Natural killer cell treated with Interleukin-12 subunit alpha and Interleukin-12 subunit beta and Interleukin-15 and Interleukin-18, amount 100 ng/mL, for 72 hours (primary cell): ENCODE results near the gene FRMPD4. TPM values are rescaled to one million over a fixed set of nuclear protein-coding genes. Genes with fewer than 3 reads are reported as not detected.
"Not testable (repeated sequence)": the region's sequence is repeated elsewhere in the genome, so short reads cannot be mapped to it uniquely, and the experiment has no call there.

Source experiments
- ATAC-seq, 2 donors: fragments of 150-1000 bp; cut with Tn5 transposase in 1 of 2; sonication (Bioruptor Pico), chemical (Tn5 transposase) in 1 of 2; 2 replicates each; pipeline ENCODE4 v1.10.0; 2021
- DNase-seq: peaks from one replicate; pipeline ENCODE4 v3.0.0; 2022; ENCODE audit warnings: low spot score
- H3K27ac Mint-ChIP-seq, 2 donors: 1 replicate in 1 of 2; 2 replicates in 1 of 2; pipeline ENCODE4 v1.8.0; 2022; ENCODE audit warnings: mixed read lengths in 2 of 2, mild to moderate bottlenecking in 1 of 2, moderate library complexity in 1 of 2
- H3K27me3 Mint-ChIP-seq, 2 donors: 1 replicate in 1 of 2; 2 replicates in 1 of 2; pipeline ENCODE4 v1.8.0; 2022; ENCODE audit warnings: mixed read lengths in 2 of 2
- H3K36me3 Mint-ChIP-seq: one replicate; pipeline ENCODE4 v1.8.0; 2022; ENCODE audit warnings: mixed read lengths
- H3K4me1 Mint-ChIP-seq, 2 donors: 1 replicate in 1 of 2; 2 replicates in 1 of 2; pipeline ENCODE4 v1.8.0; 2022; ENCODE audit warnings: low read depth in 2 of 2, mixed read lengths in 2 of 2, mild to moderate bottlenecking in 1 of 2
- H3K4me3 Mint-ChIP-seq: one replicate; pipeline ENCODE4 v1.8.0; 2022; ENCODE audit warnings: mixed read lengths
- H3K9me3 Mint-ChIP-seq: 2 replicates; pipeline ENCODE4 v1.8.0; 2022; ENCODE audit warnings: mixed read lengths
- total RNA-seq, 2 donors: library from RNA; stranded (reverse); gene quantifications; one replicate each; pipeline ENCODE4 v1.2.3, GENCODE V29; 2022

FRMPD4 gene
- total RNA-seq, 2 donors from 2014 or later, result not detected

- ATAC-seq (no peak), DNase-seq (no peak)
- Mint-ChIP-seq H3K9me3 (no peaks in the 10 kb centered on the region), H3K4me3 (no peak overlapping the region), H3K4me1 (no peaks in the 10 kb centered on the region), H3K27me3 (no peaks in the 10 kb centered on the region), H3K36me3 (no peaks in the 10 kb centered on the region), H3K27ac (no peak overlapping the region)
Observed at GRCh38 chrX:12159799-12160198, 21.5 kb downstream of the FRMPD4 start.

DNA sequence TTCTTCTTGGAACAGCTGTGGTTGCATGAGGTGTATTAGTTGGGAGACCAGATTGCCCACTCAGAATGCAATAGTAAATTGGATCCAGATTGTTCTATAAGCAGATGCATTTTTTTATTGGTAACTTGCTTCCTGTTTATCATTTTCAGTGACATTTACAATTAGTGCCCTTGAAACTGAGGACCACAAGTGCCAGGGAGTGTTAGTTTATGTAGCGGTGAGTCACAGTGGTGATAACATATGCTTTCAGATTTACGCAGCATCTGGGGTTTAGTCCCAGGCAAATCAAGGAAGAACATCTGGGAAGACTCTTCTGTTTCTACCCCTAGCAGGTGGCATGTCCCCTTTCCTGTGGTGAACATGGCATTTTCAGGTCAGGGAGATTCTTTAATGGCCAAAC is 24.1 kb downstream of the FRMPD4 start:
- H3K9me3 Mint-ChIP-seq, result peaks cover 5% of the 10 kb centered on the region
- ATAC-seq, result no peak
- H3K27me3 Mint-ChIP-seq, result no peaks in the 10 kb centered on the region
- H3K4me1 Mint-ChIP-seq, result no peaks in the 10 kb centered on the region
- H3K4me3 Mint-ChIP-seq, result no peak overlapping the region
- DNase-seq, result no peak
- no peak overlapping the region for H3K27ac Mint-ChIP-seq
- H3K36me3 Mint-ChIP-seq, result no peaks in the 10 kb centered on the region

DNA sequence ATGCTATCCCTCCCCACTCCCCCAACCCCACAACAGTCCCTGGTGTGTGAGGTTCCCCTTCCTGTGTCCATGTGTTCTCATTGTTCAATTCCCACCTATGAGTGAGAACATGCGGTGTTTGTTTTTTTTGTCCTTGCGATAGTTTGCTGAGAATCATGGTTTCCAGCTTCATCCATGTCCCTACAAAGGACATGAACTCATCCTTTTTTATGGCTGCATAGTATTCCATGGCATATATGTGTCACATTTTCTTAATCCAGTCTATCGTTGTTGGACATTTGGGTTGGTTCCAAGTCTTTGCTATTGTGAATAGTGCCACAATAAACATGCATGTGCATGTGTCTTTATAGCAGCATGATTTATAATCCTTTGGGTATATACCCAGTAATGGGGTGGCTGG is 25.9 kb downstream of the FRMPD4 start:
- not testable (repeated sequence) for H3K27me3 Mint-ChIP-seq, H3K36me3 Mint-ChIP-seq, DNase-seq, H3K9me3 Mint-ChIP-seq, H3K4me1 Mint-ChIP-seq, ATAC-seq, H3K27ac Mint-ChIP-seq, H3K4me3 Mint-ChIP-seq

DNA sequence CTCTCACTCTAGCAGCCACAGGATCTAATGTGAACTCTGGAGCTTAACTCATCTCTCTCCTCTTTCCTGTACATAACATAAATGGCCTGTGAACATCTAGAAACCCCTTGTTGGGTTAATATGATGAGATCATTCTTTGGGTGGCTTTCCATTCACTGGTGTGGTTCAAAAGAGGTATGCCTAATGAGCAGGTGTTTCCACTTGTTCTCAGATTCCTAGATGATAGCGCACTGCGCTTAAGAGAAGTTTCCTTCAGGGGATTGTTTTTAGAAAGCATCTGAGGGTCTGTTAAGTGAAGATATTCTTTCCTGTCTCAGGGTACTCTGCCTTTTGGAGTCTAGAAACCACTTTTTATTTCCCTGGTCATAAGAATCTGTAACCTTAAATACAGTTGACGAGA is 32.5 kb downstream of the FRMPD4 start:
- DNase-seq, result no peak
- Mint-ChIP-seq H3K36me3 (no peaks in the 10 kb centered on the region), H3K9me3 (peaks cover 9% of the 10 kb centered on the region), H3K27ac (no peak overlapping the region), H3K4me1 (no peaks in the 10 kb centered on the region), H3K4me3 (no peak overlapping the region), H3K27me3 (no peaks in the 10 kb centered on the region)
- ATAC-seq, result no peak

DNA sequence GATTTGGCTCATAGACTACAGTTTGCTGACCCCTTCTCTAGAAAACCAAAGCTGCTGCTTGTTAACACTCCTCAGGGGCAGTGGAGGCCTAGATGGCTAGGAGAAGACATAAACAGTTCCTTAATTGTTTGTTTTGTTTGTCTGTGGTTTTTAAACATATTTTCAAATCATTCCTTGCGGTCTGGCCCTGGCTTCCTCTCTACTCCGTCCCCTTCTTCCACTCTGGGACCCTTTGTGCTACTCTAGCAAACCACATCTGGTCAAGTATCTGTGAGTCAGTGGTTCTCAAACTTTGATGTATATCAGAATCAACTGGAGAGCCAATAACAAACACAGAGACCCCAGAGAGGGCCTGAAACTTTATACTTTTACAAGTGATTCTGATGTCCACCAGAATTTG is 36.1 kb downstream of the FRMPD4 start:
- Mint-ChIP-seq H3K9me3 (peaks cover 4% of the 10 kb centered on the region), H3K4me1 (no peaks in the 10 kb centered on the region), H3K27ac (no peak overlapping the region), H3K27me3 (no peaks in the 10 kb centered on the region), H3K36me3 (no peaks in the 10 kb centered on the region), H3K4me3 (no peak overlapping the region)
- DNase-seq (no peak), ATAC-seq (no peak)

- no peak for ATAC-seq
- H3K4me3 Mint-ChIP-seq, result no peak overlapping the region
- H3K9me3 Mint-ChIP-seq, result peaks cover 5% of the 10 kb centered on the region
- no peaks in the 10 kb centered on the region for H3K36me3 Mint-ChIP-seq
- no peak for DNase-seq
- no peaks in the 10 kb centered on the region for H3K4me1 Mint-ChIP-seq
- no peak overlapping the region for H3K27ac Mint-ChIP-seq
- no peaks in the 10 kb centered on the region for H3K27me3 Mint-ChIP-seq
Observed at GRCh38 chrX:12197030-12197429, 58.8 kb downstream of the FRMPD4 start.

GRCh38 chrX:12206413-12206812 is 68.1 kb downstream of the FRMPD4 start:
- Mint-ChIP-seq H3K9me3 (peaks cover 4% of the 10 kb centered on the region), H3K36me3 (no peaks in the 10 kb centered on the region), H3K4me1 (no peaks in the 10 kb centered on the region), H3K27ac (no peak overlapping the region), H3K4me3 (no peak overlapping the region), H3K27me3 (peaks cover 0 to 3% of the 10 kb centered on the region in 2 donors)
- DNase-seq (no peak), ATAC-seq (no peak)

DNA sequence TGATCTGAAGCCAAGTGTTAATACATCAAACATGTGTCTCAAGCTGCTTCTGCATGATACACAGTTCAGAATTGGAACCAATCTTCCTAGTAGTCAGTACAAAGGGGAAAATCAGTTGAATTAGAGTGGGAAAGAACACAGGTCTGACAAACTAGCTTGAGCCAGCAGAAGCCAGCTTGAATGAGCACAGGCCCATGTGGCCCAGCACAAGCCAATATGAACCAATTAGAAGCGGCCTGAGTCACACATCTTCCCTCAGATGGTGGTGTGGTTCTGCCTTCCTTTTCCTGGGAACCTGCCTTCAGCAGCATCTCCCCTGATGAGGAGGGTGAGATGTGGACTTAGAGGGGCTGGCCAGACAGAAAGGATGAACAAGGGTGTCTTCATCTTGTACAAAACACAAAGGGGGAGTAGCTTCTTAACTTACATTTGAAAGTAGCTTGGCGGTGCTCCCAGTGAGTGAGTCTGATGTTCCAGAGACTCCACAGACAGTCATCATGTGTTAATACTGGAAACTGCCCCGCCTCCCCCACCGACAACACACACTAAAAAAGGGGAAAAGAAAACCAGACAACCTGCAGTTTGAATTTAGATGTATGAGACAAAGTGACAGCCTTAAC is 72.0 kb downstream of the FRMPD4 start:
- DNase-seq (no peak), ATAC-seq (no peak)
- no peaks in the 10 kb centered on the region for H3K27me3 Mint-ChIP-seq
- H3K36me3 Mint-ChIP-seq, result no peaks in the 10 kb centered on the region
- H3K4me1 Mint-ChIP-seq, result no peaks in the 10 kb centered on the region
- H3K9me3 Mint-ChIP-seq, result no peaks in the 10 kb centered on the region
- H3K4me3 Mint-ChIP-seq, result no peak overlapping the region
- H3K27ac Mint-ChIP-seq, result no peak overlapping the region

- Mint-ChIP-seq H3K4me1 (no peaks in the 10 kb centered on the region), H3K36me3 (no peaks in the 10 kb centered on the region), H3K27me3 (no peaks in the 10 kb centered on the region), H3K4me3 (no peak overlapping the region), H3K27ac (no peak overlapping the region), H3K9me3 (no peaks in the 10 kb centered on the region)
- ATAC-seq (no peak), DNase-seq (no peak)
Observed at GRCh38 chrX:12210971-12211370, 72.7 kb downstream of the FRMPD4 start.

DNA sequence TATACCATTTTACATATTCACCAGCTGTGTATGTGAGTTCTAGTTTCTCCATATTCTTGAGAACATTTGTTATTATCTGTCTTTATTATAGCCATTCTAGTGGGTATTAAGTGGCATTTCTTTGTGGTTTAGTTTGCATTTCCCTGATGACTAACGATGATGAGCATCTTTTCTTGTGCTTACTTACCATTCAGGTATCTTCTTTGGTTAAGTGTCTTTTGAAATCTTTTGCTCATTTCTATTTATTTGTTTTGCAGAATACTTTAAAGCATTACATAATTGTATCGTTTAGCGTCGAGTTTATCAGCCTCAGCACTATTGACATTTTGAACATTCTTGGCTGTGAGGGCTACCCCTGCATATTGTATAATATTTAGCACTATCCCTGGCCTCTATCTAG is 85.4 kb downstream of the FRMPD4 start:
- Mint-ChIP-seq H3K27me3 (no peaks in the 10 kb centered on the region), H3K36me3 (no peaks in the 10 kb centered on the region), H3K9me3 (peaks cover 3% of the 10 kb centered on the region), H3K27ac (no peak overlapping the region), H3K4me1 (no peaks in the 10 kb centered on the region), H3K4me3 (no peak overlapping the region)
- ATAC-seq (no peak), DNase-seq (no peak)

- no peaks in the 10 kb centered on the region for H3K27me3 Mint-ChIP-seq
- ATAC-seq, result no peak
- no peak overlapping the region for H3K27ac Mint-ChIP-seq
- no peaks in the 10 kb centered on the region for H3K36me3 Mint-ChIP-seq
- H3K4me1 Mint-ChIP-seq, result no peaks in the 10 kb centered on the region
- no peak for DNase-seq
- H3K9me3 Mint-ChIP-seq, result peaks cover 7% of the 10 kb centered on the region
- H3K4me3 Mint-ChIP-seq, result no peak overlapping the region
Observed at GRCh38 chrX:12225107-12225506, 86.8 kb downstream of the FRMPD4 start.

- DNase-seq (no peak), ATAC-seq (no peak)
- Mint-ChIP-seq H3K27ac (no peak overlapping the region), H3K9me3 (peaks cover 7% of the 10 kb centered on the region), H3K27me3 (no peaks in the 10 kb centered on the region), H3K4me3 (no peak overlapping the region), H3K4me1 (no peaks in the 10 kb centered on the region), H3K36me3 (no peaks in the 10 kb centered on the region)
Observed at GRCh38 chrX:12227412-12228041, 89.3 kb downstream of the FRMPD4 start.

DNA sequence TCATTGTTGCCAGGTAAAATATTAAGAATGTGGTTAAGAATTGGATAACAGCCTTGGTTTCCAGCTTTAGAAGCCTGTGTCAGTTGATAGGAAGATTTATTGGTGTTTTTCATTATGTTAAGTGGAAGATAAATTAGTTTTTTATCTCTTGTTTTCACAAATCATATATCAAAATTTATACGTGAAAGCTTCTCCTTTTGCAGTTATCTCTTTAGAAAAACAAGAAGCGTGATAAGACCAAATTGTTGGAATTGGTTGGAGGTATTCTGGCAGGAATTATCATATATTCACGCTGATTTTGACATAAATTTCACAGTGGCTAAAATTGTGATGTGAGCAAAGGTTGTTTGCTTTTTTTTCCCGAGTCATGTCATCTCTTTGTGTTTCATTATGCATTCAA is 90.6 kb downstream of the FRMPD4 start:
- Mint-ChIP-seq H3K4me1 (no peaks in the 10 kb centered on the region), H3K9me3 (peaks cover 7% of the 10 kb centered on the region), H3K4me3 (no peak overlapping the region), H3K27me3 (no peaks in the 10 kb centered on the region), H3K27ac (no peak overlapping the region), H3K36me3 (no peaks in the 10 kb centered on the region)
- ATAC-seq, result no peak
- DNase-seq, result no peak

GRCh38 chrX:12229986-12230385 is 91.7 kb downstream of the FRMPD4 start:
- ATAC-seq, result no peak
- no peak overlapping the region for H3K27ac Mint-ChIP-seq
- H3K27me3 Mint-ChIP-seq, result no peaks in the 10 kb centered on the region
- H3K9me3 Mint-ChIP-seq, result peaks cover 11% of the 10 kb centered on the region
- H3K4me1 Mint-ChIP-seq, result no peaks in the 10 kb centered on the region
- DNase-seq, result no peak
- H3K36me3 Mint-ChIP-seq, result no peaks in the 10 kb centered on the region
- no peak overlapping the region for H3K4me3 Mint-ChIP-seq
